GM12892 (cell line): ENCODE measurements around the gene ZEB1.

Experiments
- POLR2A ChIP-seq: IDR thresholded peaks from 2 replicates; pipeline ENCODE4 v1.6.1; 2011; ENCODE audit warnings: low read depth, low read length, control low read depth
- POLR2AphosphoS5 ChIP-seq: IDR thresholded peaks from 2 replicates; pipeline ENCODE4 v1.6.1; 2011; ENCODE audit warnings: low read depth, low read length, control low read depth
- TAF1 ChIP-seq: IDR thresholded peaks from 2 replicates; pipeline ENCODE4 v1.6.1; 2011; ENCODE audit warnings: low read depth, mild to moderate bottlenecking, control low read depth, low read length, borderline replicate concordance

GRCh38 chr10:31272841-31273240 lies 46.2 kb upstream of the ZEB1 start:
- TF ChIP-seq TAF1 (no peak), POLR2A (no peak), POLR2AphosphoS5 (no peak)
